ENCODE results near the gene MRPS27. TPM values are rescaled to one million over a fixed set of nuclear protein-coding genes. Genes with fewer than 3 reads are reported as not detected.

The MRPS27 gene
- total and polyA plus RNA-seq, 2 of the 13 experiments (the other 11 are each of a cell fraction or from before 2014, with no cell fraction given) = 71.8 to 115 TPM

GRCh38 chr5:72307968-72308852, 11.8 kb downstream of the MRPS27 start (continued):
- TF ChIP-seq MYNN (CRISPR knock-in tag; IDR thresholded peaks at IDR 0.05; ENCODE audit: low read depth) (no peak; the same call in 1 of the 2 replicates), ZNF503 (CRISPR knock-in tag; IDR thresholded peaks at IDR 0.05) (peak; percentile 35; the same call in 1 of the 2 replicates), TBX3 (IDR thresholded peaks at IDR 0.05; ENCODE audit: borderline replicate concordance) (no peak), ZC3H13 (CRISPR knock-in tag; IDR thresholded peaks at IDR 0.05) (peak; percentile 90), HNRNPLL (IDR thresholded peaks at IDR 0.05; ENCODE audit: low read depth, low read length, poor library complexity, severe bottlenecking) (peak; percentile 87), MLLT10 (CRISPR knock-in tag; IDR thresholded peaks at IDR 0.05) (no peak), ZNF780A (CRISPR knock-in tag; IDR thresholded peaks at IDR 0.05) (peak; percentile 78; the same call in 1 of the 2 replicates), SSRP1 (CRISPR knock-in tag; IDR thresholded peaks at IDR 0.05) (no peak), MTF2 (CRISPR knock-in tag; IDR thresholded peaks at IDR 0.05; ENCODE audit: borderline replicate concordance) (no peak), ZBTB25 (CRISPR knock-in tag; IDR thresholded peaks at IDR 0.05) (no peak; the same call in 1 of the 2 replicates), ZSCAN21 (CRISPR knock-in tag; IDR thresholded peaks at IDR 0.05; ENCODE audit: borderline replicate concordance) (peak; percentile 87), ATF7-NPFF (CRISPR knock-in tag; IDR thresholded peaks at IDR 0.05; ENCODE audit: low read depth) (peak; percentile 84), BCL3 (CRISPR knock-in tag; IDR thresholded peaks at IDR 0.05) (peak; percentile 95), ZNF569 (CRISPR knock-in tag; IDR thresholded peaks at IDR 0.05; ENCODE audit: borderline replicate concordance) (no peak), MIER3 (CRISPR knock-in tag; IDR thresholded peaks at IDR 0.05; ENCODE audit: borderline replicate concordance) (peak; percentile 58; the same call in 1 of the 2 replicates), ZNF530 (CRISPR knock-in tag; IDR thresholded peaks at IDR 0.05; ENCODE audit: low read depth) (no peak), ZBTB34 (CRISPR knock-in tag; IDR thresholded peaks at IDR 0.05) (peak; percentile 81), ZBTB26 (CRISPR knock-in tag; IDR thresholded peaks at IDR 0.05; ENCODE audit: borderline replicate concordance) (peak; percentile 89; the same call in 1 of the 2 replicates), SIN3B (IDR thresholded peaks at IDR 0.05; ENCODE audit: low read length) (no peak; the same call in 1 of the 2 replicates), POLR2AphosphoS5 (IDR thresholded peaks at IDR 0.05; ENCODE audit: low read depth, low read length) (peak; percentile 97), ZNF547 (CRISPR knock-in tag; IDR thresholded peaks at IDR 0.05) (peak; percentile 90), XRCC5 (optimal IDR thresholded peaks at IDR 0.05; ENCODE audit: low read length) (peak; percentile 62)

Data from HepG2 (cell line).